Epithelial cell of esophagus (primary cell): ENCODE measurements around the gene GIPC3.

Experiments
- DNase-seq: peaks from one replicate; pipeline ENCODE4 v3.0.0; 2010; ENCODE audit warnings: low read depth
- H3K4me3 ChIP-seq: 2 replicates; pipeline ENCODE4 v1.5.1; 2011; ENCODE audit warnings: mild to moderate bottlenecking, low read length, control low read depth
- TF ChIP-seq, protein P1 (sequence below): IDR thresholded peaks from 2 replicates; pipeline ENCODE4 v1.5.1; 2011; ENCODE audit warnings: low read depth, mild to moderate bottlenecking, low read length, control low read depth, inconsistent platforms; ENCODE audit not compliant: insufficient read depth; ENCODE audit errors: missing control alignments

Gene GIPC3

GRCh38 chr19:3551792-3552095, 33.5 kb upstream of the GIPC3 start:
- no peak overlapping the region for H3K4me3 ChIP-seq
- TF ChIP-seq, protein P1, sequence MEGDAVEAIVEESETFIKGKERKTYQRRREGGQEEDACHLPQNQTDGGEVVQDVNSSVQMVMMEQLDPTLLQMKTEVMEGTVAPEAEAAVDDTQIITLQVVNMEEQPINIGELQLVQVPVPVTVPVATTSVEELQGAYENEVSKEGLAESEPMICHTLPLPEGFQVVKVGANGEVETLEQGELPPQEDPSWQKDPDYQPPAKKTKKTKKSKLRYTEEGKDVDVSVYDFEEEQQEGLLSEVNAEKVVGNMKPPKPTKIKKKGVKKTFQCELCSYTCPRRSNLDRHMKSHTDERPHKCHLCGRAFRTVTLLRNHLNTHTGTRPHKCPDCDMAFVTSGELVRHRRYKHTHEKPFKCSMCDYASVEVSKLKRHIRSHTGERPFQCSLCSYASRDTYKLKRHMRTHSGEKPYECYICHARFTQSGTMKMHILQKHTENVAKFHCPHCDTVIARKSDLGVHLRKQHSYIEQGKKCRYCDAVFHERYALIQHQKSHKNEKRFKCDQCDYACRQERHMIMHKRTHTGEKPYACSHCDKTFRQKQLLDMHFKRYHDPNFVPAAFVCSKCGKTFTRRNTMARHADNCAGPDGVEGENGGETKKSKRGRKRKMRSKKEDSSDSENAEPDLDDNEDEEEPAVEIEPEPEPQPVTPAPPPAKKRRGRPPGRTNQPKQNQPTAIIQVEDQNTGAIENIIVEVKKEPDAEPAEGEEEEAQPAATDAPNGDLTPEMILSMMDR = no peak

GRCh38 chr19:3554254-3555083, 30.8 kb upstream of the GIPC3 start:
- no peak overlapping the region for H3K4me3 ChIP-seq
- TF ChIP-seq, protein P1 = no peak
- no peak for DNase-seq

More at GRCh38 chr19:3551792-3552095, 33.5 kb upstream of the GIPC3 start:
- DNase-seq = no peak

GRCh38 chr19:3555653-3556422, 29.4 kb upstream of the GIPC3 start:
- TF ChIP-seq, protein P1 = no peak
- peak overlapping the region; percentile 80 for H3K4me3 ChIP-seq
- DNase-seq = no peak

DNA sequence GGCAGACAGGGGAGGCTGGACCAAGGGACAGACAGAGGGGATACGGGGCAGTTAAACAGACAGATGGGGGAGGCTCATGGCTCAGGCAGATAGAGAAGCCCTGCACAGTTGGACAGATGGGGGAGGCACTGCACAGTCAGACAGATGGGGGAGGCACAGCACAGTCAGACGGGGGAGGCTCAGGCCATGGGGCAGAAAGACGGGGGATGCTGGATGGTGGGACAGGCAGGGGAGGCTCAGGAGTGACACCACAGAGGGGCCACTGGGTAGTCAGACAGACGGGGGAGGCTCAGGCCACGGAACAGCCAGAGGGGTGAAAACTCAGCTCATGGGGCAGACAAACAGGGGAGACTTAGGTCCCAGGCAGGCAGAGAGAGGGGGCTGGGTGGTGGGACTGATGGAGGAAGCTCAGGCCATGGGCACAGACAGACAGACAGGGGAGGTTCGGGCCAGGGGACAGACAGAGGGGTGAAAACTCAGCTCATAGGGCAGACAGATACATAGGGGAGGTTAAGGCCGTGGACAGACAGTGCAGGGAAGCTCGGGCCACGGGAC, 28.8 kb upstream of the GIPC3 start:
- TF ChIP-seq, protein P1 = no peak
- no peak for DNase-seq
- peak overlapping the region; percentile 80 for H3K4me3 ChIP-seq

- peak; percentile 66 for DNase-seq
- TF ChIP-seq, protein P1 = no peak
- H3K4me3 ChIP-seq = peak overlapping the region; percentile 80
These were observed 28.3 kb upstream of the GIPC3 start for GRCh38 chr19:3556978-3557460.

DNA sequence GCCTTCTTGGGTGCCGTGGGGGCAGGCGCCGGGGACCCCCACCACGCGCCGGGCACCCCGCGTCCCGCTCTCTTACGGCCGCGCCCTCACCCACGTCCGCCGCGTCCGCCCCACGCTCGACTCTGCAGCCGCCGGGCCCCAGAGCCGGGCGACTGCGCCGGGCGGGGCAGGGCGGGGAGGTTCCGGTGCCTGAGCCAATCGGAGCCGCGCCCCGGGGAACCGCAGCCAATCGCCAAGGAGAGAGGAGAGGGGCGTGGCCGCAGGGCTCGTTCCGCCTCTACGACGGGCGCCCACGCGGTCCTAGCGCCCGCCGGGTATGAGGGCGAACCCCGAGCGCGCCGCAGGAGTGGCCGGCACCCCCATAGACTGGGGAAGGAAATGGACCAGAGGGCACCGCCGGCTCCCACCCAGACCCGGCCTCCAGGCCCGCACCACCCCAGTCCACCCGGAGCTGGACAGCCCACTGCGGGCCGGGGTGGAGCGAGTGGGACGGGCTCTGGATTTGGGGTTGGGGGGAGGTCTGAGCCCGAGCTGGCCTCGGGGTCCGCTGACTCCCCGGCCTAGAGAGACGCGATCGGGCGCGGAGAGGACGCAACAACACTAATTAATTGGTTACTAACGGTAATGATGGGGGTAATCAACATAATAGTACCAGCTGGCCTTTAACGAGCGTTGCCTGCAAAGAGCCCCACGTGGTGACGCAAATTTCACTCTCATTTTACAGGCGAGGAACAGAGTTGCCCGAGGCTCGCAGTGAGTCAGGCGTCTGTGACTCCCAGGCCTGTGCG, 27.6 kb upstream of the GIPC3 start, which contains the start of gene MFSD12:
Gene MFSD12 (minus strand): TSS at position 126 of the 788 bp plus-strand sequence. CDS start 183 bp downstream, outside the sequence.
- TF ChIP-seq, protein P1 = no peak
- peak within 1 kb of the TSS; percentile 80 for H3K4me3 ChIP-seq
- DNase-seq = peak; percentile 96
